HG02798 (cell line): ENCODE data around the gene ALPG.
A peak's percentile ranks its signal among the peaks of the same experiment; 100 is the strongest.
"Not testable (repeated sequence)": the region's sequence is repeated elsewhere in the genome, so short reads cannot be mapped to it uniquely, and the experiment has no call there.

Experiments
- ATAC-seq: cut with Tn5 transposase; IDR thresholded peaks from one replicate; pipeline ENCODE4 v1.9.1; 2021; ENCODE audit warnings: mild to moderate bottlenecking; ENCODE audit not compliant: unreplicated experiment, poor library complexity

The ALPG gene

GRCh38 chr2:232438091-232438490 lies 31.4 kb downstream of the ALPG start:
- no peak for ATAC-seq

GRCh38 chr2:232438951-232439757 lies 32.5 kb downstream of the ALPG start:
- ATAC-seq, result no peak

GRCh38 chr2:232439758-232440135 lies 33.1 kb downstream of the ALPG start:
- ATAC-seq, result no peak

GRCh38 chr2:232440220-232441018 lies 33.8 kb downstream of the ALPG start:
- ATAC-seq, result peak; percentile 70

GRCh38 chr2:232441147-232441651 lies 34.6 kb downstream of the ALPG start:
- ATAC-seq, result no peak

- not testable (repeated sequence) for ATAC-seq
These were observed 35.3 kb downstream of the ALPG start for GRCh38 chr2:232441922-232442321.

GRCh38 chr2:232442431-232442830 lies 35.8 kb downstream of the ALPG start:
- ATAC-seq, result not testable (repeated sequence)

GRCh38 chr2:232443047-232443446 lies 36.4 kb downstream of the ALPG start:
- not testable (repeated sequence) for ATAC-seq

GRCh38 chr2:232443669-232444408 lies 37.2 kb downstream of the ALPG start:
- not testable (repeated sequence) for ATAC-seq

- ATAC-seq, result no peak
These were observed 37.9 kb downstream of the ALPG start for GRCh38 chr2:232444409-232445148.

GRCh38 chr2:232445149-232445885 lies 38.7 kb downstream of the ALPG start:
- ATAC-seq, result not testable (repeated sequence)

GRCh38 chr2:232446266-232446777 lies 39.7 kb downstream of the ALPG start:
- not testable (repeated sequence) for ATAC-seq

- ATAC-seq, result no peak
These were observed 40.5 kb downstream of the ALPG start for GRCh38 chr2:232447091-232447620.

GRCh38 chr2:232447638-232448303 lies 41.1 kb downstream of the ALPG start:
- ATAC-seq, result no peak

GRCh38 chr2:232448304-232448690 lies 41.7 kb downstream of the ALPG start:
- no peak for ATAC-seq

- no peak for ATAC-seq
These were observed 43.3 kb downstream of the ALPG start for GRCh38 chr2:232449964-232450363.

GRCh38 chr2:232451645-232452044 lies 45.0 kb downstream of the ALPG start:
- not testable (repeated sequence) for ATAC-seq

GRCh38 chr2:232454630-232455029 lies 48.0 kb downstream of the ALPG start:
- ATAC-seq, result no peak
